Neural cell (in vitro differentiated cells): ENCODE data around the gene EXOC4.

ENCODE experiments used
- CTCF ChIP-seq: fragments of 450-650 bp; IDR thresholded peaks from 2 replicates; pipeline ENCODE4 v1.5.1; 2014; ENCODE audit warnings: antibody characterized with exemption, mild to moderate bottlenecking, moderate library complexity; ENCODE audit not compliant: poor library complexity, severe bottlenecking
- EP300 ChIP-seq: fragments of 450-650 bp; conservative IDR thresholded peaks from 2 replicates; pipeline ENCODE4 v1.6.1; 2014; ENCODE audit warnings: antibody characterized with exemption, mild to moderate bottlenecking, moderate library complexity; ENCODE audit not compliant: poor library complexity, severe bottlenecking
- EZH2 ChIP-seq: fragments of 200-600, 300-800 bp; shearing (Covaris generic), sonication (generic); IDR thresholded peaks from 2 replicates; pipeline ENCODE4 v1.6.1; 2014; ENCODE audit warnings: antibody characterized with exemption, low read length, borderline replicate concordance, mild to moderate bottlenecking; ENCODE audit not compliant: insufficient read depth, poor library complexity, severe bottlenecking
- MXI1 ChIP-seq: fragments of 450-650 bp; conservative IDR thresholded peaks from 2 replicates; pipeline ENCODE4 v1.6.1; 2014; ENCODE audit warnings: antibody characterized with exemption, mild to moderate bottlenecking; ENCODE audit not compliant: poor library complexity, severe bottlenecking
- POLR2AphosphoS5 ChIP-seq: IDR thresholded peaks from 2 replicates; pipeline ENCODE4 v1.6.1; 2012
- RAD21 ChIP-seq: fragments of 450-650 bp; conservative IDR thresholded peaks from 2 replicates; pipeline ENCODE4 v1.6.1; 2014; ENCODE audit warnings: antibody characterized with exemption, mild to moderate bottlenecking, moderate library complexity

GRCh38 chr7:134088199-134088598, 835.3 kb downstream of the EXOC4 start:
- no peak for TF ChIP-seq CTCF
- TF ChIP-seq POLR2AphosphoS5 = no peak
- TF ChIP-seq EP300 = no peak
- no peak for TF ChIP-seq EZH2
- TF ChIP-seq RAD21 = no peak
- TF ChIP-seq MXI1 = no peak
